Upper lobe of left lung (tissue), 6 donors: ENCODE measurements around the gene C15orf40. TPM values are rescaled to one million over a fixed set of nuclear protein-coding genes. Genes with fewer than 3 reads are reported as not detected.

ENCODE experiments used
- ATAC-seq, 2 donors: fragments of 200-7000 bp; cut with Tn5 transposase; one replicate each; pipeline ENCODE4 v1.9.1; 2022; ENCODE audit warnings: mild to moderate bottlenecking in 2 of 2, moderate library complexity in 2 of 2; ENCODE audit not compliant: low FRiP score in 2 of 2
- DNase-seq, 2 donors: peaks; one replicate each; pipeline ENCODE4 v3.0.0-alpha.2; 2019 to 2020
- H3K27ac ChIP-seq, 4 donors: fragments of 200-600 bp; sonication (generic); one replicate each; pipeline ENCODE4 v1.5.1; 2016 to 2019
- H3K27me3 ChIP-seq, 4 donors: fragments of 200-600 bp; sonication (generic); one replicate each; pipeline ENCODE4 v1.5.1; 2017 to 2019
- H3K36me3 ChIP-seq, 4 donors: fragments of 200-600 bp; sonication (generic); one replicate each; pipeline ENCODE4 v1.5.1; 2016 to 2019
- H3K4me1 ChIP-seq, 4 donors: fragments of 200-600 bp; sonication (generic); one replicate each; pipeline ENCODE4 v1.5.1; 2018 to 2019
- H3K4me3 ChIP-seq, 4 donors: fragments of 200-600 bp; sonication (generic); one replicate each; pipeline ENCODE4 v1.5.1; 2017 to 2019; ENCODE audit warnings: mild to moderate bottlenecking in 2 of 4, moderate library complexity in 1 of 4
- H3K9me3 ChIP-seq, 4 donors: fragments of 200-600 bp; sonication (generic); one replicate each; pipeline ENCODE4 v1.5.1; 2018 to 2019
- CTCF ChIP-seq, 6 experiments: fragments of 450-650 bp in 4 of 6; fragments of 200-600 bp in 2 of 6; sonication (generic) in 2 of 6; IDR thresholded peaks; one replicate each; pipeline ENCODE4 v1.5.1; 2016 to 2019; ENCODE audit warnings: antibody characterized with exemption in 6 of 6
- EP300 ChIP-seq, 4 donors: sonication (generic); formaldehyde crosslinking; IDR thresholded peaks; one replicate each; pipeline ENCODE4 v1.5.1; 2017; ENCODE audit warnings: antibody characterized with exemption in 4 of 4, control low read depth in 2 of 4
- POLR2A ChIP-seq, 4 donors: fragments of 450-650 bp; IDR thresholded peaks; one replicate each; pipeline ENCODE4 v1.5.1; 2016 to 2017; ENCODE audit warnings: antibody characterized with exemption in 4 of 4, mild to moderate bottlenecking in 2 of 4
- POLR2AphosphoS5 ChIP-seq, 2 donors: sonication (generic); formaldehyde crosslinking; IDR thresholded peaks; one replicate each; pipeline ENCODE4 v1.5.1; 2017; ENCODE audit warnings: antibody characterized with exemption in 2 of 2
- WGBS, 2 donors: methylation state at CpG; one replicate each; pipeline ENCODE4 v1.1.5; 2017 to 2018; 5-methylcytosine and 5-hydroxymethylcytosine counted together
- total RNA-seq, 6 donors: library from RNA; depleted of rRNA in 4 of 6; stranded (reverse); fragments of >200 nt in 4 of 6; gene quantifications; one replicate each; pipeline versions ENCODE4 v1.1.0 to v1.2.1, GENCODE V29; 2016 to 2021
- donor health status: DM: no; HTN: no; CAD: no; lungs with moderate emphysema.
- donor health status: DM: no; HTN: yes; CAD: no; lungs with severe emphysema.

Gene C15orf40
- total RNA-seq, 6 donors from 2014 or later = 8.6 to 27.5 (median 16.8) TPM

GRCh38 chr15:82963471-82964341, 47.7 kb downstream of the C15orf40 start:
- WGBS, 2 donors = 88 to 90% methylated on average over 7 of the region's 7 CpGs
- no peaks in the 10 kb centered on the region for H3K9me3 ChIP-seq
- H3K4me3 ChIP-seq = no peak overlapping the region
- no peaks in the 10 kb centered on the region for H3K27me3 ChIP-seq
- DNase-seq = no peak
- H3K27ac ChIP-seq = no peak overlapping the region
- no peak for TF ChIP-seq POLR2A (IDR thresholded peaks at IDR 0.05)
- no peak for TF ChIP-seq POLR2AphosphoS5 (IDR thresholded peaks at IDR 0.05)
- no peak for TF ChIP-seq CTCF (IDR thresholded peaks at IDR 0.05)
- no peak for TF ChIP-seq EP300 (IDR thresholded peaks at IDR 0.05)
- H3K36me3 ChIP-seq = no peaks in the 10 kb centered on the region
- no peaks in the 10 kb centered on the region for H3K4me1 ChIP-seq
- peak in 1 of 2 donors; percentile 68 for ATAC-seq

DNA sequence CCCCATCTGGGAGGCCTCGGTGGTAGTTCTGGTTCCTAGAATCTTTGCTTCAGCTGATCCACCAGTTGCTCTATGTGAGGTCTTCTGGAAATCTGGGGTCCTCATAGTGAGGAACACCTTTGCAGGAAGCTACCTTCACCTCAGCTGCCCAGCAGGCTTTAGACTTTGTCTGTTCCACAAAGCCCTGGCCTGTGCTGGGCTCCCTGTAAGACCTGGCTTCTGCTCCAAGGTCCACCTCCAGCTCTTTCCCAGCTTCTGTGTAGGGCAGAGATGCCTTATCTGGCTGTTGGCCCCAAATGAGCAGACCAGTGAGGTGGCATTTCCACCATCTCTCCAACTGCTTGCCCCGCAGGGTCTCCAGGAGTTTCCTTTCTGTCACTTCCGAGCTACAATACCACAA, 50.7 kb downstream of the C15orf40 start:
- H3K27me3 ChIP-seq = no peaks in the 10 kb centered on the region
- ATAC-seq = no peak
- 81 to 88% methylated on average over 3 of the region's 3 CpGs for WGBS, 2 donors

GRCh38 chr15:82959423-82959822, 52.0 kb downstream of the C15orf40 start:
- Histone ChIP-seq H3K27ac (no peak overlapping the region), H3K36me3 (no peaks in the 10 kb centered on the region), H3K4me1 (no peaks in the 10 kb centered on the region), H3K27me3 (no peaks in the 10 kb centered on the region), H3K4me3 (no peak overlapping the region), H3K9me3 (no peaks in the 10 kb centered on the region)
- no peak for ATAC-seq
- 90 to 96% methylated on average over 5 of the region's 5 CpGs for WGBS, 2 donors
- no peak for TF ChIP-seq CTCF (IDR thresholded peaks at IDR 0.05)
- DNase-seq = no peak

More for the DNA sequence above, 50.7 kb downstream of the C15orf40 start:
- H3K9me3 ChIP-seq = no peaks in the 10 kb centered on the region
- DNase-seq = no peak
- no peak overlapping the region for H3K27ac ChIP-seq
- no peak for TF ChIP-seq POLR2A (IDR thresholded peaks at IDR 0.05)
- TF ChIP-seq CTCF (IDR thresholded peaks at IDR 0.05) = no peak
- TF ChIP-seq EP300 (IDR thresholded peaks at IDR 0.05) = no peak
- no peak for TF ChIP-seq POLR2AphosphoS5 (IDR thresholded peaks at IDR 0.05)
- no peak overlapping the region for H3K4me3 ChIP-seq
- H3K4me1 ChIP-seq = no peaks in the 10 kb centered on the region
- no peaks in the 10 kb centered on the region for H3K36me3 ChIP-seq

- TF ChIP-seq POLR2A (IDR thresholded peaks at IDR 0.05) (no peak), CTCF (IDR thresholded peaks at IDR 0.05) (no peak), POLR2AphosphoS5 (IDR thresholded peaks at IDR 0.05) (no peak), EP300 (IDR thresholded peaks at IDR 0.05) (no peak)
- Histone ChIP-seq H3K36me3 (no peaks in the 10 kb centered on the region), H3K4me1 (no peaks in the 10 kb centered on the region), H3K27ac (no peak overlapping the region), H3K4me3 (no peak overlapping the region), H3K9me3 (no peaks in the 10 kb centered on the region), H3K27me3 (no peaks in the 10 kb centered on the region)
- DNase-seq = no peak
- ATAC-seq = no peak
- 88 to 100% methylated on average over 1 of the region's 1 CpG for WGBS, 2 donors
Observed at GRCh38 chr15:82958638-82959037, 52.8 kb downstream of the C15orf40 start.
